CD4-positive, alpha-beta T cell treated with Interferon gamma for 1 hour (primary cell): ENCODE results near the gene TXNDC2.

Experiments used
- DNase-seq: peaks from one replicate; pipeline ENCODE4 v3.0.0-alpha.2; 2020

The TXNDC2 gene

GRCh38 chr18:9860682-9861081, 25.1 kb upstream of the TXNDC2 start:
- no peak for DNase-seq

GRCh38 chr18:9861157-9861556, 24.6 kb upstream of the TXNDC2 start:
- no peak for DNase-seq

- DNase-seq: no peak
These were observed 23.8 kb upstream of the TXNDC2 start for GRCh38 chr18:9861933-9862332.

GRCh38 chr18:9862686-9863085, 23.1 kb upstream of the TXNDC2 start:
- DNase-seq: no peak

GRCh38 chr18:9863282-9863681, 22.5 kb upstream of the TXNDC2 start:
- DNase-seq: no peak

GRCh38 chr18:9865764-9866490, 19.8 kb upstream of the TXNDC2 start:
- DNase-seq: no peak

- DNase-seq: no peak
These were observed 19.1 kb upstream of the TXNDC2 start for GRCh38 chr18:9866627-9867026.

- no peak for DNase-seq
These were observed 18.6 kb upstream of the TXNDC2 start for GRCh38 chr18:9867071-9867594.

GRCh38 chr18:9868857-9869714, 16.7 kb upstream of the TXNDC2 start:
- DNase-seq: no peak

- DNase-seq: no peak
These were observed 15.9 kb upstream of the TXNDC2 start for GRCh38 chr18:9869715-9870430.

GRCh38 chr18:9870431-9871008, 15.3 kb upstream of the TXNDC2 start:
- no peak for DNase-seq

GRCh38 chr18:9871244-9871746, 14.5 kb upstream of the TXNDC2 start:
- DNase-seq: no peak

- DNase-seq: no peak
These were observed 12.9 kb upstream of the TXNDC2 start for GRCh38 chr18:9872823-9873222.

GRCh38 chr18:9874728-9875127, 11.0 kb upstream of the TXNDC2 start:
- DNase-seq: no peak

GRCh38 chr18:9876212-9876866, 9.4 kb upstream of the TXNDC2 start:
- DNase-seq: no peak

GRCh38 chr18:9876867-9877654, 8.7 kb upstream of the TXNDC2 start:
- DNase-seq: no peak

- no peak for DNase-seq
These were observed 8.1 kb upstream of the TXNDC2 start for GRCh38 chr18:9877655-9878014.

- no peak for DNase-seq
These were observed 7.7 kb upstream of the TXNDC2 start for GRCh38 chr18:9878095-9878494.

GRCh38 chr18:9878783-9879242, 7.0 kb upstream of the TXNDC2 start:
- no peak for DNase-seq

GRCh38 chr18:9884090-9884489, 1.7 kb upstream of the TXNDC2 start:
- no peak for DNase-seq

GRCh38 chr18:9884532-9885140, 1.1 kb upstream of the TXNDC2 start:
- DNase-seq: no peak
